Urothelium cell line (cell line): Measurements from ENCODE around the gene SHROOM4.

Experiments
- DNase-seq: peaks from one replicate; pipeline ENCODE4 v3.0.0; 2011; ENCODE audit warnings: low spot score, mixed read lengths
- FAIRE-seq: peaks from 2 replicates; lab custom pipeline; 2011; peaks lifted over from hg19 to GRCh38; lab: Jason Lieb, UNC

SHROOM4 gene

DNA sequence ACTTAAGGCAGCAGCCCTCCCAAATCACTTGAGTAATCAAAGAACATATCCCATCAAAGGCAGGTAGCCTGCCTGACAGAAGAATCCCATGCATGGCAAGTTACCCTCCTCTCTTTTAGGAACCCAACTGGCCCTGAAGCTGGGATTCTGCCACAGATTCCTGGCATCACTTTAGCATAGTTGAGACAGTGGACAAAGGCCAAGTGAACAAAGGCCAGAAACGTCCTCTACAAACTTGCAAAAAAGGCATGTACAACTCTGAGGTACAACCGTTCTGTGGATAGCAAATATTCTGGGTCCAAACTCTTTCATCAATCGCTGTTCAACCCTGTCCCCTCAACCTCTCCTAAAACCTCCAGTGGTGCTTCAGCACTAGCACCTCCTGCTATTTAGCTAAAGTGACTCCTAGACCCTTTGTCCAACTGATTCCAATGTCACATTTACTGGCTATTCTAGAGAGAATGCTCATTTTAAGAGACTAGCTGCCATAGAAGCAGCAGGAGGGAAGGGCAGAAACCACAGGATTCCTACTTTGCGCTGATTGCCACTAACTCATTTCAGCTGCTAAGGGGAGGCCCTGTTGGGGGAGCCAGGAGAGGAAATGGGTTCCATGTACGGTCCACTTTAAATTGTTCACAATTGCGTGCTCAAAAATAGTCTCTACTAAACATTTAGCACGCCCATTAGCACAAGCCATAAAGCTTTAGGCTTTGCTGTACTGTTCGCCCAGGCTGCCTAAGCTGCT, 105.9 kb downstream of the SHROOM4 start:
- no peak for DNase-seq
- no peak for FAIRE-seq

DNA sequence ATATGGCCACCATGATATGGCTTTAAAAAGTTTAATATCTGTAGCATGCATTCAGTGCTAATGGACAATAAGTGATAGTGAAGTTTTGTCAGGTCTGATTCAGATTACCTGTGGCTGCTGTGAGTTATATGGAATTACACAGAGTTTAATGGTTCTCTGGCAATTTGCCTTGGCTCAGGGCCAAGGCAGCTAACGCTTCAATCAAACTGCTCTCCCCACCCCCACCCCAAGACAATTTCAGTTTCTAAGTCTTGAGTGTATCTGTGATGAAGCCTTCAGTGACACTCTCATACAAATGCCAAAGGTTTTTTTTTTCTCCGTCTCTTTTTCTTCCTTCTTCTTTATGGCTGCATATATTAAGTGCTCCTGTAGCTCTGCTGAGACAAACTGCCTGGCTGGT, 106.6 kb downstream of the SHROOM4 start:
- no peak for DNase-seq
- no peak for FAIRE-seq

DNA sequence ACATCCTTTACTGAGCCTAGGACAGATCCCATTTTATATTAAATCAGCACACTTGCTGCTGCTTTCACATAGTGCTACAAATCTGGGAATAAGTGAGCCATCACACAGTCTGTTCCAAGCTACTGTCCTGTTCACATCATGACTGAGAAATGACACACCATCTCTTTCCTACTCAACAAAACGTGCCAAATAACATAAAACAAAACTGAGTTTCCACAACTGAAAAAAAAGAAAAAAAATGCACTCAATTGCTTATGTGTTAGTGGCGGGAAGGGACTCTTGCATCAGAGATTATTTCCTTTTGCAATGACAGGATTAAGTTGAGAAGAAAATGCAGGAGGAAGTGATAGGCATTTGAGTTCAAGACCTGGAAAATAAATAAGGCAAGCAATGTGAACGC, 109.0 kb downstream of the SHROOM4 start:
- FAIRE-seq, result no peak
- no peak for DNase-seq

DNA sequence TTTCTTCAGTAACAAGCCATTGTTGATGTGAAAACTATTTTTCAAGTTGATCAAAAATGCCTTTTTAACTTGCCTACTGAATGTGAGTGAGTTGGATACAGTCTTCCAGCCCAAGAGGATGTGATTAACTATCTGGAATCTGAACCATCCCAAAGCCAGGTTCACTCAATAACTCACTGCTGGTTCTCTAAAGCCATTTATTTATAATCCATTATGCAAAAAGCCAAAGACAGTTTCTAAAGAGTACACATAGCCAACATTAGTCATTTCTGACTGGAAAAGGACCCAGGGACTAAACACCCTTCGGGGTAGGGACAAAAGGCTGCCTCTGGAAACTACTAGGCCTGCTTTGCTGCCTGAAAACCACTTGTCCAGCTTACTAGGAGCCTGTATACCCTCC, 109.6 kb downstream of the SHROOM4 start:
- DNase-seq (no peak), FAIRE-seq (no peak)

DNA sequence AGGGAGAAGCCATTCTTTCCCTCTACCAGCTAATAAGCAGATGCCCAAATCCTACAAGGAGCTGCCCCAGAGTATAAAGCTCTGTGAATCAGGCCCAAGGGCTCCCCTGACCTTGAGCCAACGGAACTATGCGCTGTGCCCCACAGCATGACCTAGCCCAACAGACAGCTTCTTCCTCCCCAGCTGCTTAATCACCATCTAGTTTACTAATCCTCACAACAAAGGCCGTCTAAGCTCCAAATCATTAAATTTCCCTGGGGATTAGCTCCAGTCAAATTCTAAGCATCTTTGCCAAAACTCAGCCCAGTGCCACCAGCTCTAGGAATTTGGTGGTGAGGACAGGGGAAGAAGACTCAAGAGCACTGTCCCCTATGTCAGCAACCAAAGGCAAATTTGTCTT, 113.1 kb downstream of the SHROOM4 start:
- FAIRE-seq, result no peak

DNA sequence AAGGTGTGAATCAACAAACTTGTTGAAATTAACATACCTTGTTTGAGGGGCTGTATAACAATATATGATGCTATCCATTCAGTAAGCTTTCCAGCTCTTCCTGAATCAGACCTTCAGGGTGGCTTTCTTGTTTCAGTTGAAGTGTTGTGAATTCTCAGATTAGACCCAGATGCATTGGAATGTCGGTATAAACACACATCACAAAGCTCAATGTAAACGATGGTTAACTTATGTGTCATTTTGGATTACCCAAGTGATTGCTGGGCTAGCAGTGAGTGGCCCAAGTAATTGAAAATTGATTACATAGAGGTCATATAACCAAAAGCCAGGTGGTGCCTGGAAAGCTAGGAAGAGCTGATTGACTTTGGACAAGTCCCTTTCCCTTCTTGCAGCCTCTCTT, 115.0 kb downstream of the SHROOM4 start:
- DNase-seq, result no peak
- no peak for FAIRE-seq

More for the DNA sequence above, 113.1 kb downstream of the SHROOM4 start:
- no peak for DNase-seq

DNA sequence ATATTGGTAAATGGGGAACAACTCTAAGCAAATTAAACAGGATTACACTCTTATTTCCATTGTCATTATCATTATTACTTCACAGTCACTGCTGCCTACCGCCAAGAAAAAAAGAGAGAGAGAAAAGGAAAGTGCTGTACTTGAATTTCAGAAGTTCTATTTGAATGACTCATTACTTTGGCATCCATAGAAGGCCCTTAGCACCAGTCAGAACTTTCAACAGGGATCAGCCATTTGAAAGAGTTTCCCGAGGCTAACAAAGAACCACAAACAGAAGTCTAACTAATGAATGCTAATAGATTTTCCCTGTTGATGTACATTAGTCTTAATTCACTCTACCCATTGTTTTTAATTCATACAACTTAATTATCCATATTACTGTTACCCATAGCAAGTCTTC, 116.3 kb downstream of the SHROOM4 start:
- FAIRE-seq, result no peak

DNA sequence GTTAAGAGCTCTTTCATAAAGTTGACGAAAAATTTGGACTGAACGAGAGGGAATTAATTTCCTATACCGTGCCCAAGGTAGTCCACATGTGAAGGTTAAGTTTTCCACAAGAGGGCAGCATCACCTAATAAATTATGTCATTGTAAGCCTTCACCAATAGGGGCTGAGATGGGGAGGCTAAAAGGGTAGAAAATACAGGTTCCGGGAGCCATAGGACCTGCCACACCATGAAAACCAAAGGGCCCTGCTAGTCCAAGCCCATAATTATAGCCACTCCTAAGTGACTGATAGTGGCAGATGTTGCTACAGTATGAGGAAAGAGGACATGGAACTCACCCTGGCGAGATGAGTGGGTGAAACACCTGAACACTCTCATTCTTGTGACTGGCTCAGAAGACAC, 122.2 kb downstream of the SHROOM4 start:
- no peak for FAIRE-seq

More for the DNA sequence above, 116.3 kb downstream of the SHROOM4 start:
- DNase-seq, result peak; percentile 44

DNA sequence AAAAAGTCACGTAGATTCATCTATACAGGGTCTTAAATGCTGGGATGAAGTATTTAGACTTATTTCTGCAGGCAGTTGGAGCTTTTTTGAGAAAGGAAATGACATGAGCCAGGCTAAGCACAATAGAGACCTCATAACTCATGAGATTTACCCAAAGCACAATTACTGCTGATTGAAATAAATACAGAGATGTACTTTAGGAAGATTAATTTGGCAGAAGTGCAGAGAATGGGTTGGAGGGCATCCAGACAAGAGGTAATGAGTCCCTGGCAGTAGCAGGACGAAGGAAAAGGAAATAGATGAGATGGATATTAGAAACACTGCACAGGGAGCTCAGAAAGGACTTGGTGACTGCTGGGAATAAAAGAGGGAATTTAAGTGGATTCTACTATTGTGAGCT, 129.1 kb downstream of the SHROOM4 start:
- DNase-seq (no peak), FAIRE-seq (no peak)

More for the DNA sequence above, 122.2 kb downstream of the SHROOM4 start:
- DNase-seq, result peak; percentile 37

DNA sequence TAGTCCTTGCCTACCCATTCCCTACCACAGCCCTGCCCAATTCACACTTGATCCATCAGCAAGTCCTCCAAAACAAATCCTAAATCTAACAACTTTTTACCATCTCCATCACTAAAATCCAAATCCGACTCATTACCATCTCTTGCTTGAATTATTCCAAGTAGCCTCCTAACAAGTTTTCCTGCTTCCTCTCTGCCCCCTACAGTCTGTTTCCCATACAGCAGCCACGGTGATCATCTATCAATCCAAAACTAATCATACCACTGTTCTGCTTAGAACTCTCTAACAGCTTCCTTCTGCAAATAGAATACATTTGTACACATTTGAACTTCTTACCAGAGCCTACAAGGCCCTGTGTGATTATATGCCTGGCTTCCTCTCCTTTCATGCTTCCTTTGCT, 133.0 kb downstream of the SHROOM4 start:
- no peak for DNase-seq
- no peak for FAIRE-seq

DNA sequence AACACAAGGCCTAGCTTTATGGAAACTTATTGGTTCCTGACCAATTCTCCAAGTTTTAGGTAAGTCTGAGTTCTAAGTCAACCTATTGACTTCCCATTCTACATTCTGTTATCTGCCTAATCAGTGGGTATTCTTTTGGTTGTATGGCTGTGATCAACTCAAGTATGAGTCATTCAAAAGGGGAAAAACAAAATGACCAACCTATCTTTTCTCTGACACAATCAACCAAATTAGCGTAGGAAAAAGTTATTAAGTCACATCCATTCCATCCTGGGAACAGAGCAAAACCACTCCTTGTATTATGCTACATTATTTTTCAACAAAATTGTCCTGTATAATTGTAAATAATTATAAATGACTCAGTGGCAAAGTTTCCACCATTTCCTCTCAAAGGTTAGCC, 136.2 kb downstream of the SHROOM4 start:
- FAIRE-seq, result no peak

DNA sequence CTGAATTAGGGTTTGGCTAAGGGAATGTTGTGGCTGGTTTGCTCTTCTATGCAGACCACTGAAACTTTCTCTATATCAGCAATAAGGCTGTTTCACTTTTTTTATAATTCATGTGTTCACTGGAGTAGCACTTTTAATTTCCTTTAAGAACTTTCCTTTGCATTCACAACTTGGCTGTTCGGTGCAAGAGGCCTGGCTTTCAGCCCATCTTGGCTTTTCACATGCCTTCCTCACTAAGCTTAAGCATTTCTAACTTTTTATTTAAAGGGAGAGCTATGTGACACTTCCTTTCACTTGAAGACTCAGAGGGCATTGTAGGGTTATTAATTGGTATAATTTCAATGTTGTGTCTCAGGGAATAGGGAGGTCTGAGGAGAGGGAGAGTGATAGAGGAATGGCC, 142.3 kb downstream of the SHROOM4 start:
- no peak for FAIRE-seq

More for the DNA sequence above, 136.2 kb downstream of the SHROOM4 start:
- DNase-seq, result no peak

DNA sequence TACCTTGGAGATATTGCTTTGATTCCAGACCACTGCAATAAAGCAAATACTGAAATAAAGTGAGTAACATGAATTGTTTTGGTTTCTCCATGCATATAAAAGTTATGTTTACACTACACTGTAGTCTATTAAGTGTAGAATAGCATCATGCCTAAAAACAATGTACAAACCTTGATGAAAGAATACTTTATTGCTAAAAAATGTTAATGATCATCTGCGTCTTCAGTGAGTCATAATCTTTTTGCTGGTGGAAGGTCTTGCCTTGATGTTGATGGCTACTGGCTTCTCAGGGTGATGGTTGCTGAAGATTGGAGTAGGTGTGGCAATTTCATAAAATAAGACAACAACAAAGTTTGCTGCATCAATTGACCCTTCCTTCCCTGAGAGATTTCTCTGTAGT, 145.1 kb downstream of the SHROOM4 start:
- FAIRE-seq (no peak), DNase-seq (no peak)

More for the DNA sequence above, 142.3 kb downstream of the SHROOM4 start:
- DNase-seq, result no peak

DNA sequence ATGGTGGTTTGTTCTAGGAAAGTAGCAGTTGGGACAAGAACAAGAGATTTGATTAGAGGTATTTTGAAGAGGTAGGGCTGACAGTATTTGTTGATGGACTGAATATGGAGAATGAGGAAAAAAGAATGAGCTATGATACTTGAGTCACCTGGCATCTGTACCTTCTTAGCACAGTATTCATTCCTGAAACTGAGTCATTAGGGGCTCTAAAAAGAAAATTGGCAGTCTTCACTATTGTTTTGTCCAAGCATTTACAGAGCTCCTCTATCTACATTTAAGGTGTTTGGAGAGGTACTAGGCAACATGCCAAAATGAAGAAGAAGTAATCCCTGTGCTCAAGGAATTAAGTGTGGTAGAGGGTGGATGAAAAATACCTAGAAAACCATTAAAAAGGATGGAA, 165.8 kb downstream of the SHROOM4 start:
- DNase-seq (peak; percentile 20), FAIRE-seq (no peak)

DNA sequence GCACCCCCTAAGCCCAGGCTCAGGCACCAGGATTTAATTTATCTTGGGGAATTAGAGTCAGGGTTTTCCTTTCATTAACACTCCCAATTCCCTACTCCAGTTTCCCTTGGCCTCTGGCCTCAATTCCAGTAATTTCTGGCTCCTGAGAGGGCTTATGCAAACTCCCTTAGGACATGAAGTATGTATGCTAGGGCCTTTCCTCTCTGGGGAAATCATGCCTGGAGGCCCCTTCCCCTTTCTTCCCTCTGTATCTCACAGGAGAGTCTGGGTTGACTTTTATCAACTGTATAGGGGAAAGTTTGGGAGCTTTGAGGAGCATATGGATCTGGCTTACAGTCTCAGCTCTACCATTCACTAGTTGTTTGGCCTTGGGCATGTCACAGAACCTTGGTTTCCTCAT, 169.5 kb downstream of the SHROOM4 start:
- no peak for FAIRE-seq
- no peak for DNase-seq

DNA sequence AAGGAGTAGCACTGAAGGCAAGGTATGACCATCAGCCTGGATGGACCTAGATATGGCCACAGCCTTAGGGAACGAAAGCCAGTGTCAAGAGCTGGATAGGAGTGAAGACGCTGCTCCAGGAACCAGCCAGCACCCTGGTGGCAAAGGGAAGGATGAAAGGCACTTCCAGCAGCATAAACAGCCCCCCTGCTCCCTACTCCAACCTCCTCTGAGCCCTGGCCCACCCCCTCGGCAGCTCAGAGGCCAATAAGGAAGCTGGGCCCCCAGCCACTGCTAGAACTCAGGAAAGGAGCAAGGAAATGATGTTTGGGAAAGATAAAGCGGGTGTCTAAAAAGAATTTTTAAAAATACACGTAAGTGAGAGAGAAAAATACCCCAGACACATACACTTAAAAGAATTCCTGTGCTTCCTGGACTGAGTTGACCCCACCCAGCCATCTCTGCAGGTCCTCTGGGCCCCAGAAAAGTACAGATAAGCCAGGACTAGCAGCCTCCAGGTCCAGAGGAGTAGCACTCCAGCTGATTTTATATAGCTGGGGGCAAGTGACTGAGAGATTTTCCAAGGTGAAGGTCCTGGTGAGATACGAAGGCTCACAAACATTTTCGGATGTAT, 170.4 kb downstream of the SHROOM4 start:
- DNase-seq (no peak), FAIRE-seq (no peak)

DNA sequence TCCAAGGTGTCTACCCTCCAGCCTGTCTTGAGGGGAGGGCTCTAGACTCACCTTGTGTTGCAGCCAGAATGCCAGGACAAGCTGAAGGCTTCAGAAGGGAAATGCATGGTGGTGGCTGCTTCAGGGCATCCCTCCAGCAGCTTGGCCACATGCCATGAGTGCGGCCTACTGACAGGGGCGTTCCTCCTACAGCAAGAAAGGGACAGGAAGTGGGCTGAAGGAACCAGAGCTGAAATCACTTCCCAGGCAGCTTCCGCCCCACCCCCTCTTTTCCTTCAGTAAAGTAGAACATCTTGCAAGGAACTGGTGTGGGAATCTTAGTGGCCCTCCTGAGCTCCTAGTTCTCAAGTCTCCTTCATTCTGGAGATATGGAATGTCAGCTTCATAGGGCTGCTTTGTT, 175.9 kb downstream of the SHROOM4 start:
- DNase-seq, result peak; percentile 10

DNA sequence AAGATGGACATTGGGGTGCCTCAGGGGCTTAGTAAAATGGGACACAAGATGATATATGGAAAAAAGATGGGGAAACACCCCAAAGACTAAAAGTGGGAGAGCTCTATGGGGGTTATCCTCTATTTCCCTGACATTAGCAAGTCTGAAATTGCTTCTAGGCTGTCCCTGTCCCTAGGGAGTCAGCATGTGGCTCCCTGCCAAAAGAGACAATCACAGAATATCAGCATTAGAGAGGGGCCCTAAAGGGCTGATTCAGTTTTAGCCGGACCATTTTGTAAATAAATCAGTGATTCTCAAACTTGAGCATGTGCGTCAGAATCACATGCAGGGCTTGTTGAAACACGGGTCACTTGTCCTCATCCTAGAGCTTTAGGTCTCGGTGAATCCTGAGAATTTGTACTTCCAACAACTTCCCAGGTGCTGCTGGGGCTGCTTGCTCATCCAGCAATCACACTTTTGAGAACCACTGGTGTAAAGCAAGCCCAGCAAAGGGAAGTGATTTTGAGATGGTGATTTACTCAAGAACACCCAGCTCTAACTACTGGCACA, 178.1 kb downstream of the SHROOM4 start:
- DNase-seq, result no peak
- no peak for FAIRE-seq

More for the DNA sequence above, 175.9 kb downstream of the SHROOM4 start:
- FAIRE-seq, result no peak

DNA sequence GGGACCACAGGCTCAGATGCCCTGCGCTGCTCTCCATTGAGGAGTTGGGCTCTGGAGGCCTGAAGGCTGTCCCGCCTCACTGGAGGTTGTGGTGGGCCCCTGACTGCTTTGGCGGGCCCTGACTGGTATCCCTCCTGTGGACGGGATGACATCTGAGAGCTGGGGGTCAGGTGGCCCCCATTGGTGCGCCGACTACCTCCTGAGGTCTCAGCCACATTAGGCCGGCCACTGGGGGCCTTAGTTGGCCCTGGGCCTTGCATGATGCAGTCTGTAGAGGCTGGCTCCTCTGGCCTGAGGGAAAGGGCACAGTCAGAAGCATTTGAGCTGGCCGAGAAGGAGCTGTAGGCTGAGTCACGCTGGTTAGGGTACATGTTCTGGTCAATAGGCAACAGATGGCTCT, 178.8 kb downstream of the SHROOM4 start:
- DNase-seq (no peak), FAIRE-seq (no peak)

DNA sequence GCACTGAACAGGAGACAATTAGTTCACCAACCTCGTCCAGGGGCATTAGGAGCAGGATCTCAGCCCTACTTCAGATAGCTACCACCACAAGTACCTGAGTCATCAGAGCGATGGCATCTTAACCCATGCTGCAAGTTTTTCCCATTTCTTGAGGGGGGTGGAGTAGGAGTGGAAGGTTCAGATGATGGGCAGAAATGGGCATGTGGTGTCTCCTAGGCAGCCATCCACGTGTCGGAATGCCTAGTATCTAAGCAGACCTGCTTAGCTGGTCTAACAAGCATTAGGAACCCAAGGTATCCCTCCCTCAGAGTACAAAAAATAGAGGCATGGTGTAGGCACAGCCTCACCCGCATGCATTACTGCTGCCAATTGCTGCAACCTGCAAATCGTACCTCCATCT, 184.2 kb downstream of the SHROOM4 start:
- DNase-seq, result no peak
- no peak for FAIRE-seq

DNA sequence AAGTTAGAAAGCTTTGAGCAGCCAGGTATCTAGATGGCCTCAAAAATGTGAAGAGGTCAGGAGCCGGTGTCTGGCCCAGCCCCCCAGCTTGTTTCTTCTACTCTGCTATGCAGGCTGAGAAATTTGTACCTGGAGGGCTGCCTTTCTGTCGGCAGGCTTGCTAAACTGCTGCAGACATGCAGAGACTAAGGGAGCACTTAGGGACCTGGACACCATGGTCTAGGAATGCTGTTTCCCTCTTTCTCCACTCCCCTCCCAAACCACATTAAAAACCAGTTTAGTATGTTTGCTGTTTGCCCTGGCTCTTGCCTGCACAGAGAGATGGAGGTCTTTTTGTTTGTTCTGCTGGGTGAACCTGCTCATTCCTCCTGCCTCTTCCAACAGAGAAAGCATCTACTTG, 186.3 kb downstream of the SHROOM4 start:
- no peak for FAIRE-seq
- DNase-seq, result no peak

DNA sequence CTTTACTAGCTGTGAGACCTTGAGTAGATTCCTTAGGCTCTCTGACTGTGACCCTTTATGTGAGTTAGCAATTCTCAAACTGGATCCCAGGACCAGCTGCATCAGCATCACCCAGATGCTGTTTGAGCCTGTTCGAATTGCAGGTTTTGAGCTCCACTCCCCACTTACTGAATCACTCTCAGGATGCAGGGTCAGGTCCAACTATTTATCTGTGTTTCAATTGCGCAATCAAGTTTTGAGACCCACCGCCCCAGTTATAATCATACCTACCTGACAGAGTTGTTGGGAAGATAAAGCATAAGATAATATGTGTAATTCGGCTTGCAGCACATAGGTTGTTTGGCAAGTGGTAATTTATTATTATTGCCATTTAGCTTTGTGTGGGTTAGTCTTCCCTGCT, 187.6 kb downstream of the SHROOM4 start:
- DNase-seq, result no peak
- no peak for FAIRE-seq
